Trophoblast cell (in vitro differentiated cells and primary cell): ENCODE data around the gene FBXO24.

ENCODE experiments used
- DNase-seq, 2 donors: peaks; one replicate each; pipeline ENCODE4 v3.0.0-alpha.2; 2016
- H2AFZ ChIP-seq: 2 replicates; pipeline ENCODE4 v1.6.1; 2013; ENCODE audit warnings: low read length, moderate library complexity, mild to moderate bottlenecking; ENCODE audit not compliant: insufficient read depth, poor library complexity
- H2AK5ac ChIP-seq: 2 replicates; pipeline ENCODE4 v1.6.1; 2013; ENCODE audit warnings: mild to moderate bottlenecking, low read length
- H2BK120ac ChIP-seq: 2 replicates; pipeline ENCODE4 v1.6.1; 2013; ENCODE audit warnings: low read length, mild to moderate bottlenecking, moderate library complexity; ENCODE audit not compliant: insufficient read depth, poor library complexity
- H2BK12ac ChIP-seq: 2 replicates; pipeline ENCODE4 v1.6.1; 2013; ENCODE audit warnings: mild to moderate bottlenecking, low read length, moderate library complexity
- H2BK5ac ChIP-seq: 2 replicates; pipeline ENCODE4 v1.6.1; 2013; ENCODE audit warnings: low read length, low read depth, moderate library complexity, mild to moderate bottlenecking; ENCODE audit not compliant: poor library complexity
- H3K14ac ChIP-seq: 2 replicates; pipeline ENCODE4 v1.6.1; 2013; ENCODE audit warnings: mild to moderate bottlenecking, low read length
- H3K18ac ChIP-seq: 2 replicates; pipeline ENCODE4 v1.6.1; 2013; ENCODE audit warnings: mild to moderate bottlenecking, low read length
- H3K23ac ChIP-seq: 2 replicates; pipeline ENCODE4 v1.6.1; 2013; ENCODE audit warnings: low read length
- H3K27ac ChIP-seq: 2 replicates; pipeline ENCODE4 v1.5.1; 2013; ENCODE audit warnings: low read depth, mild to moderate bottlenecking, inconsistent platforms, low read length, moderate library complexity
- H3K27me3 ChIP-seq: 2 replicates; pipeline ENCODE4 v1.6.1; 2013; ENCODE audit warnings: inconsistent platforms, mild to moderate bottlenecking, low read length, moderate library complexity; ENCODE audit not compliant: insufficient read depth
- H3K36me3 ChIP-seq, 2 experiments: 1 replicate in 1 of 2; 2 replicates in 1 of 2; pipeline ENCODE4 v1.6.1; 2013; ENCODE audit warnings: low read length in 2 of 2, mild to moderate bottlenecking in 2 of 2, moderate library complexity in 1 of 2; ENCODE audit not compliant: insufficient read depth in 2 of 2, control insufficient read depth in 1 of 2
- H3K4ac ChIP-seq: 2 replicates; pipeline ENCODE4 v1.6.1; 2013; ENCODE audit warnings: low read depth, mild to moderate bottlenecking, low read length, moderate library complexity
- H3K4me1 ChIP-seq, 2 experiments: 1 replicate in 1 of 2; 2 replicates in 1 of 2; pipeline ENCODE4 v1.6.1; 2013; ENCODE audit warnings: low read length in 2 of 2, mild to moderate bottlenecking in 2 of 2, moderate library complexity in 1 of 2; ENCODE audit not compliant: insufficient read depth in 2 of 2, control insufficient read depth in 1 of 2
- H3K4me2 ChIP-seq: 2 replicates; pipeline ENCODE4 v1.6.1; 2013; ENCODE audit warnings: inconsistent platforms, mild to moderate bottlenecking, low read length, moderate library complexity
- H3K4me3 ChIP-seq: 2 replicates; pipeline ENCODE4 v1.5.1; 2013; ENCODE audit warnings: mild to moderate bottlenecking, low read depth, low read length, inconsistent platforms
- H3K79me1 ChIP-seq: one replicate; pipeline ENCODE4 v1.6.1; 2013; ENCODE audit warnings: low read length
- H3K79me2 ChIP-seq: 2 replicates; pipeline ENCODE4 v1.6.1; 2013; ENCODE audit warnings: low read length, mild to moderate bottlenecking; ENCODE audit not compliant: control insufficient read depth, insufficient read depth, poor library complexity
- H3K9ac ChIP-seq: 2 replicates; pipeline ENCODE4 v1.6.1; 2013; ENCODE audit warnings: mild to moderate bottlenecking, low read length
- H3K9me3 ChIP-seq: 2 replicates; pipeline ENCODE4 v1.6.1; 2013; ENCODE audit warnings: low read depth, mild to moderate bottlenecking, control low read depth, inconsistent platforms, low read length; ENCODE audit not compliant: insufficient read depth
- H4K12ac ChIP-seq: 2 replicates; pipeline ENCODE4 v1.6.1; 2013; ENCODE audit warnings: low read depth, mild to moderate bottlenecking, low read length, moderate library complexity
- H4K8ac ChIP-seq: 2 replicates; pipeline ENCODE4 v1.6.1; 2013; ENCODE audit warnings: low read depth, mild to moderate bottlenecking, low read length, moderate library complexity
- H4K91ac ChIP-seq: one replicate; pipeline ENCODE4 v1.6.1; 2013; ENCODE audit warnings: low read depth, mild to moderate bottlenecking, low read length, moderate library complexity
- WGBS: extraction: QIAGEN DNeasy Blood & Tissue Kit; methylation state at CpG from one replicate; pipeline ENCODE4 v1.1.7; 2013; ENCODE audit warnings: missing lambda C conversion rate; ENCODE audit not compliant: insufficient read length, insufficient coverage; ENCODE audit errors: extremely low coverage; 5-methylcytosine and 5-hydroxymethylcytosine counted together

Gene FBXO24

DNA sequence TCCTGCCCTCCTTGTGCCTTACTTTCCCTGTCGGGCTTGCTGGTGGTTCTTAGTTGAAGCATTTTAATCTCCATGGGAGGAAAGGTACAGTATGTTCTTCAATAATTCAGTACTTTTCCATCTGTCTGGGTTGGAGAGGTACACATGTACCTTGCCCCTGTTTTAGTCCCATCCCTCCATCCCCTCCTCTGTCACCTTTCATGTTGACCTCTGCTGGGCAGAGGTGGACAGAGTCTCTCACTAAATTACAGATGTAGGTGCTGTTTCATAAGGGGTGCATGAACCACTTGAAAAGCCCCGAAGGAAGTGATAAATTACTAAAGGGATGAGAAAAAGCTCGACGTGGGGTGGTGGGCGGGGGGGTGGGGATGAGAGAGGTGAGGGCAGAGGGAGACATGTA, 41.7 kb upstream of the FBXO24 start:
- H3K79me1 ChIP-seq = peaks cover 4% of the 10 kb centered on the region

DNA sequence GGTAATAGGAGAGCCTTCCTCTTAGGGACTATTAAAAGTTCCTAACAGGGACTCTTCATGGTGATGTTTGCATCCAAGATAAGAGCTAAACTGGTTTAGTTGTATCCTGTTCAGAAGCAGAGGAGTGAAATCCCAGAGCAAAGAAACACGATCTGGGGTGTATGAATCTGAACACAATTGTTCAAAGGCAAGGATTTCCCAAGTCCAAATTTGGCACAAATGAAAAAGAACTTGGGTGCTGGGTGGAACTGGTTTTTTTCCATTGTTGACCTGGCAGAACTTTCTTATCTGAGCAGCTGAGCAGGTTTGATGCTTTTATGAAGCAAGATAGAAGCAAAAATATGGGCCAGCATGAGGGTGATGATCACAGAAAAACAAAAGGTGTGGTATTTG, 41.2 kb upstream of the FBXO24 start:
- Histone ChIP-seq H3K79me1 (peaks cover 4% of the 10 kb centered on the region), H3K23ac (no peak overlapping the region), H2BK120ac (no peak overlapping the region), H3K36me3 (no peaks in the 10 kb centered on the region), H4K8ac (no peak overlapping the region), H3K4me3 (no peak overlapping the region), H3K79me2 (no peaks in the 10 kb centered on the region), H2BK12ac (peak overlapping the region; percentile 15), H3K9ac (no peak overlapping the region), H2AK5ac (no peak overlapping the region), H3K27me3 (no peaks in the 10 kb centered on the region), H3K9me3 (no peaks in the 10 kb centered on the region), H2BK5ac (peak overlapping the region; percentile 42), H3K4ac (no peak overlapping the region), H3K18ac (no peak overlapping the region), H3K27ac (peak overlapping the region; percentile 86), H4K91ac (no peak overlapping the region), H3K4me1 (peaks cover 12 to 14% of the 10 kb centered on the region in 2 experiments), H2AFZ (no peak overlapping the region), H4K12ac (no peak overlapping the region), H3K14ac (no peak overlapping the region), H3K4me2 (no peak overlapping the region)
- DNase-seq = peak; percentile 51 to 85
- whole genome bisulfite sequencing = no CpG with 5 or more reads among the region's 1 CpG

More for the DNA sequence above, 41.7 kb upstream of the FBXO24 start:
- no peak overlapping the region for H2AK5ac ChIP-seq
- peak overlapping the region; percentile 19 for H3K27ac ChIP-seq
- no peak overlapping the region for H2BK5ac ChIP-seq
- no peak overlapping the region for H3K4ac ChIP-seq
- no peak overlapping the region for H3K4me2 ChIP-seq
- H3K9me3 ChIP-seq = no peaks in the 10 kb centered on the region
- no peak overlapping the region for H2BK120ac ChIP-seq
- peaks cover 12 to 18% of the 10 kb centered on the region in 2 experiments for H3K4me1 ChIP-seq
- H3K27me3 ChIP-seq = no peaks in the 10 kb centered on the region
- H3K14ac ChIP-seq = no peak overlapping the region
- H4K8ac ChIP-seq = no peak overlapping the region
- no peak overlapping the region for H2BK12ac ChIP-seq
- no peaks in the 10 kb centered on the region for H3K36me3 ChIP-seq
- no peak overlapping the region for H3K9ac ChIP-seq
- no peak for DNase-seq
- H3K4me3 ChIP-seq = no peak overlapping the region
- no peaks in the 10 kb centered on the region for H3K79me2 ChIP-seq
- H4K91ac ChIP-seq = no peak overlapping the region
- no peak overlapping the region for H3K18ac ChIP-seq
- H3K23ac ChIP-seq = no peak overlapping the region
- no peak overlapping the region for H2AFZ ChIP-seq
- no CpG with 5 or more reads among the region's 5 CpGs for WGBS
- H4K12ac ChIP-seq = no peak overlapping the region

DNA sequence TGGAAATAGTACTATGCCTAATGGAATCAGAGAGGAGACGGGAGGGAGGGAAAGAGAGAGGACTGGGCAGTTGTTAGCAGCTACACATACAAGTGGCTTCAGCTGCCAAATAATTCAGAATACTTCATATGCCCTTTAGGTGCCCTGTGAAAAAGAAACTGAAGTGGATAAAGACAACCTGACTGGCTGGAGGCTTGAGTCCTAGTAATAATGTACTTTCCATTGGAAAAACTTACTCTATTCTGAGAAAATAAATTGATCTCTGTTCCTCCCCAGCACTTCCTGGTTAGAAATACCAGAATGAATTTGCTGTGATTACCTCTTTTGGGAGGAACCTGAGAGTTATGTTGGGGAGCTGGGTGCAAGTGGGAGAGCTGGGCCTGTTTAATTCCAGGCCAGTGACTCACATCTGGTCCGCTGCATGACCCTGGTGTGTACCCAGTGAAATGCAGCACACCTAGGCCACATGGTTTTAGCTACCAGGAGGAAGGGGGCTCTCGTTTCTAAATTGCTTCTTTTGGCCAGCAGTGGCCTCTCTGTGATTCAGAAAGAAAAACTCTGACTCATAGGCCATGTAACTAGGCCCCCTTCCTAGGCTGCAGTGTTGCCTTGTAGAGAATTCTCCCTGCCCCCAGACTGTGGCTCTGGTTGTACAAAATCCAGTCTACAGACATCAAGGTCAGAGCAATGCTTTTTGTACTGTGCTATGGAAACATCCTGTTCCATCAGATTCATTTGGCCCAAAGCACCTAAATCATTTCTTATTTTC, 40.6 kb upstream of the FBXO24 start:
- Histone ChIP-seq H3K4me2 (peak overlapping the region; percentile 29), H3K9me3 (no peaks in the 10 kb centered on the region), H3K9ac (no peak overlapping the region), H2AFZ (no peak overlapping the region), H4K91ac (no peak overlapping the region), H3K4me1 (peaks cover 12 to 14% of the 10 kb centered on the region in 2 experiments), H3K4me3 (no peak overlapping the region), H3K79me1 (peaks cover 4% of the 10 kb centered on the region), H3K14ac (no peak overlapping the region), H3K27ac (peak overlapping the region; percentile 86), H3K18ac (no peak overlapping the region), H4K8ac (peak overlapping the region; percentile 8), H3K27me3 (no peaks in the 10 kb centered on the region), H3K79me2 (no peaks in the 10 kb centered on the region), H2AK5ac (no peak overlapping the region), H2BK12ac (peak overlapping the region; percentile 15), H3K36me3 (no peaks in the 10 kb centered on the region), H3K23ac (no peak overlapping the region), H2BK120ac (no peak overlapping the region), H4K12ac (no peak overlapping the region), H2BK5ac (peak overlapping the region; percentile 42), H3K4ac (no peak overlapping the region)
- peak; percentile 37 to 58 for DNase-seq
- WGBS = no CpG with 5 or more reads among the region's 3 CpGs

DNA sequence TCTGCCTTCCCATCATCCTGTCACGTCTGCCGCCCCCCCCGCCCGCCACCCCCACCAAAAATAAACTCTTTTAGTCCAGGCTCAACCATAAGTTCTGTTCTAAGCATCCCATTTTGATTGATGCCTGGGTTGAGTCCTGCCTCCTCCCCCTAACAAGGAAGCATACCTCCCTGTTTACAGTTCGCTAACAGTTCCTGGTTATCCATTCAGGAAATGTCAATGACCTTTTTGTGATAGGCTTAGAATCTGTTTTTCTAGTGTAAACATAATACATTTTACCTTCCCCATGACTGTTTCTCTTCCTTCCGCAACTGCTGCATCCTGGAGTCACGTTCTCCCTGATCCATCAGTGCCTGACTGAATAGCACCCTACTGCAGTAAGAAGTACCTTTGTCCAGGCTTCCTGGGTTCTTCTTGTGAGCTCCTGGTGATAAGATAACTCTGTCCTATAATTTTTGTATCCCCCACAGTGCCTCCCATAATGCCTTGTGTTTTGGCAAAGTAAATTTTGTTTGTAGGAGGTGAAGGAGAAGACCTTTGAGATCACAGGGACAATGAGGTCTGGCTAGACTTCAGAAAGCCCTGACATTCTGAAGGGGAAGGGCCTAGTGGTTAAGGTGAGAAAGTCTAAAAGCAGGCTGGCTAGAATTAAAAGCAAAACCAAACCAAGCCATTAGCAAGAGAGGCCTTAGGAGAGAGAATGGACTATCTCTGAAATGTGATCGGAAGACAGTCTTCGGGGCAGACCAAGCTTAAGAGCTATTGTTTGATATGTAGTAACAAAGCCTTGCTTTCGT, 39.8 kb upstream of the FBXO24 start:
- H3K36me3 ChIP-seq = no peaks in the 10 kb centered on the region
- H4K12ac ChIP-seq = no peak overlapping the region
- H2BK120ac ChIP-seq = peak overlapping the region; percentile 37
- peak overlapping the region; percentile 86 for H3K27ac ChIP-seq
- H3K18ac ChIP-seq = peak overlapping the region; percentile 50
- H2BK5ac ChIP-seq = peak overlapping the region; percentile 78
- no peaks in the 10 kb centered on the region for H3K9me3 ChIP-seq
- peak overlapping the region; percentile 88 for H2AK5ac ChIP-seq
- no peak overlapping the region for H3K23ac ChIP-seq
- H2BK12ac ChIP-seq = peak overlapping the region; percentile 78
- peaks cover 12 to 14% of the 10 kb centered on the region in 2 experiments for H3K4me1 ChIP-seq
- DNase-seq = no peak
- no peak overlapping the region for H3K4ac ChIP-seq
- H3K79me1 ChIP-seq = peaks cover 4% of the 10 kb centered on the region
- WGBS = no CpG with 5 or more reads among the region's 10 CpGs
- no peak overlapping the region for H3K9ac ChIP-seq
- no peak overlapping the region for H3K4me3 ChIP-seq
- H3K14ac ChIP-seq = peak overlapping the region; percentile 67
- H3K79me2 ChIP-seq = no peaks in the 10 kb centered on the region
- peak overlapping the region; percentile 69 for H4K8ac ChIP-seq
- H2AFZ ChIP-seq = peak overlapping the region; percentile 24
- H4K91ac ChIP-seq = no peak overlapping the region
- no peaks in the 10 kb centered on the region for H3K27me3 ChIP-seq
- peak overlapping the region; percentile 18 for H3K4me2 ChIP-seq
